GM12878 (cell line): Measurements from ENCODE around the gene NKX1-2. TPM values are rescaled to one million over a fixed set of nuclear protein-coding genes. Genes with fewer than 3 reads are reported as not detected.

Source experiments
- ATAC-seq: fragments of 200-7000 bp; cut with Tn5 transposase; 3 replicates; pipeline ENCODE4 v1.9.1; 2020; ENCODE audit warnings: mild to moderate bottlenecking, moderate library complexity
- BruUV-seq: library from RNA; stranded (reverse); fragments of 400-500 nt; replicated peaks from 2 replicates; lab custom pipeline; 2021; lab: Mats Ljungman, UMichigan
- CTCF ChIA-PET: fragments of 300-600 bp; sonication (Branson Sonifier 250); formaldehyde crosslinking; extraction: SDS; loops from one replicate; lab custom pipeline; 2021; ENCODE audit warnings: inconsistent platforms; lab: Yijun Ruan, JAX
- POLR2A ChIA-PET: fragments of 350-600 bp; formaldehyde crosslinking; extraction: SDS; loops from one replicate; lab custom pipeline; 2021; ENCODE audit warnings: inconsistent platforms; lab: Charles Lee
- RAD21 ChIA-PET: fragments of 300-600 bp; sonication (Branson Sonifier 250); formaldehyde crosslinking; loops from one replicate; lab custom pipeline; 2023; ENCODE audit warnings: antibody characterized with exemption; ENCODE audit not compliant: unreplicated experiment; lab: Charles Lee
- SMC1A ChIA-PET: fragments of 300-600 bp; sonication (Branson Sonifier 250); formaldehyde crosslinking; loops from one replicate; lab custom pipeline; 2023; ENCODE audit not compliant: unreplicated experiment, uncharacterized antibody; lab: Charles Lee
- DNase-seq: peaks from one replicate; pipeline ENCODE4 v3.0.0-alpha.2; 2011; ENCODE audit warnings: low read depth, low spot score
- FAIRE-seq: peaks from 3 replicates; lab custom pipeline; 2011; peaks lifted over from hg19 to GRCh38; lab: Jason Lieb, UNC
- H2AFZ ChIP-seq: 2 replicates; pipeline ENCODE4 v1.6.0; 2011; ENCODE audit warnings: low read depth, low read length, control low read depth; ENCODE audit not compliant: control insufficient read depth
- H3K27ac ChIP-seq: 2 replicates; pipeline ENCODE4 v1.5.1; 2011; ENCODE audit warnings: control low read depth; ENCODE audit not compliant: control insufficient read depth, insufficient read depth
- H3K27me3 ChIP-seq, 2 experiments: replicated peaks in 1 of 2; 2 replicates each; pipeline versions ENCODE4 v1.6.0 to v1.6.1; 2011; ENCODE audit warnings: low read length in 1 of 2; ENCODE audit not compliant: control insufficient read depth in 2 of 2, insufficient read depth in 2 of 2
- H3K36me3 ChIP-seq, 2 experiments: 2 replicates each; pipeline ENCODE4 v1.5.1; 2011; ENCODE audit warnings: low read length in 1 of 2; ENCODE audit not compliant: control insufficient read depth in 2 of 2, insufficient read depth in 2 of 2
- H3K4me1 ChIP-seq: 2 replicates; pipeline ENCODE4 v1.6.1; 2011; ENCODE audit warnings: mild to moderate bottlenecking, low read length, moderate library complexity, mixed read lengths; ENCODE audit not compliant: control insufficient read depth, insufficient read depth
- H3K4me2 ChIP-seq: 2 replicates; pipeline ENCODE4 v1.6.0; 2011; ENCODE audit warnings: control low read depth; ENCODE audit not compliant: control insufficient read depth, insufficient read depth
- H3K4me3 ChIP-seq: fragments of 200-600 bp; sonication (generic); 2 replicates; pipeline ENCODE4 v1.5.1; 2016
- H3K79me2 ChIP-seq: 2 replicates; pipeline ENCODE4 v1.6.0; 2011; ENCODE audit warnings: low read length; ENCODE audit not compliant: control insufficient read depth, insufficient read depth
- H3K9ac ChIP-seq: 2 replicates; pipeline ENCODE4 v1.8.0; 2011; ENCODE audit warnings: low read length, control low read depth, mixed read lengths; ENCODE audit not compliant: control insufficient read depth, insufficient read depth
- H3K9me3 ChIP-seq: replicated peaks from 3 replicates; pipeline ENCODE4 v1.5.1; 2011; ENCODE audit warnings: mild to moderate bottlenecking, low read length; ENCODE audit not compliant: control insufficient read depth, insufficient read depth
- H4K20me1 ChIP-seq: 2 replicates; pipeline ENCODE4 v1.6.0; 2011; ENCODE audit not compliant: control insufficient read depth, insufficient read depth
- BCL3 ChIP-seq: IDR thresholded peaks from 2 replicates; pipeline ENCODE4 v1.6.1; 2011; ENCODE audit warnings: borderline replicate concordance, low read depth, mild to moderate bottlenecking, moderate library complexity, low read length; ENCODE audit not compliant: insufficient read depth, poor library complexity, severe bottlenecking
- CBFB ChIP-seq: IDR thresholded peaks from 2 replicates; pipeline ENCODE4 v1.6.1; 2016; ENCODE audit warnings: antibody characterized with exemption, low read depth
- CHD2 ChIP-seq: IDR thresholded peaks from 2 replicates; pipeline ENCODE4 v1.6.1; 2011; ENCODE audit warnings: low read depth, low read length, improper control_type of control experiment, borderline replicate concordance
- EED ChIP-seq: sonication (generic); IDR thresholded peaks from 2 replicates; pipeline ENCODE4 v1.6.1; 2016; ENCODE audit warnings: antibody characterized with exemption, low read depth
- EGR1 ChIP-seq, 2 experiments: IDR thresholded peaks; 1 replicate in 1 of 2; 2 replicates in 1 of 2; pipeline ENCODE4 v1.6.1; 2011 to 2012; ENCODE audit warnings: low read depth in 2 of 2, low read length in 2 of 2, borderline replicate concordance in 1 of 2, mild to moderate bottlenecking in 1 of 2, moderate library complexity in 1 of 2
- HCFC1 ChIP-seq: fragments of 150-350 bp; IDR thresholded peaks from 2 replicates; pipeline ENCODE4 v1.6.1; 2014; ENCODE audit warnings: low read length
- IKZF2 ChIP-seq, 2 experiments: fragments of 450-650 bp; IDR thresholded peaks; 2 replicates each; pipeline ENCODE4 v1.6.1; 2017; ENCODE audit warnings: mild to moderate bottlenecking in 2 of 2, moderate library complexity in 2 of 2
- KDM1A ChIP-seq: fragments of 200-600 bp; sonication (generic); IDR thresholded peaks from 2 replicates; pipeline ENCODE4 v1.6.1; 2016; ENCODE audit warnings: borderline replicate concordance
- KLF5 ChIP-seq: fragments of 450-650 bp; IDR thresholded peaks from 2 replicates; pipeline ENCODE4 v1.6.1; 2014; ENCODE audit warnings: mild to moderate bottlenecking; ENCODE audit not compliant: partially characterized antibody
- NBN ChIP-seq: fragments of 450-650 bp; IDR thresholded peaks from 2 replicates; pipeline ENCODE4 v1.6.1; 2016
- NR2F1 ChIP-seq: fragments of 450-650 bp; conservative IDR thresholded peaks from 2 replicates; pipeline ENCODE4 v1.6.1; 2017; ENCODE audit warnings: mild to moderate bottlenecking
- SP1 ChIP-seq: IDR thresholded peaks from one replicate; pipeline ENCODE4 v1.6.1; 2011; ENCODE audit warnings: low read depth, low read length
- TCF12 ChIP-seq: IDR thresholded peaks from 2 replicates; pipeline ENCODE4 v1.6.1; 2011; ENCODE audit warnings: low read depth, mild to moderate bottlenecking, low read length
- TCF7 ChIP-seq: IDR thresholded peaks from 2 replicates; pipeline ENCODE4 v1.6.1; 2014; ENCODE audit warnings: antibody characterized with exemption, borderline replicate concordance
- YY1 ChIP-seq: IDR thresholded peaks from 2 replicates; pipeline ENCODE4 v1.6.1; 2011; ENCODE audit warnings: low read depth, mild to moderate bottlenecking, low read length
- ZNF217 ChIP-seq: fragments of 450-650 bp; IDR thresholded peaks from 2 replicates; pipeline ENCODE4 v1.6.1; 2017; ENCODE audit warnings: antibody characterized with exemption, mild to moderate bottlenecking
- WGBS: methylation state at CpG from one replicate; pipeline ENCODE4 v1.1.6; 2016; ENCODE audit warnings: low lambda C conversion rate; ENCODE audit not compliant: insufficient replicate concordance, insufficient coverage; ENCODE audit errors: missing lambda C conversion rate; 5-methylcytosine and 5-hydroxymethylcytosine counted together
- in situ Hi-C: fragments of 300-500 bp; cut with MboI; formaldehyde crosslinking; loops from 9 replicates; pipeline ENCODE4 v1.14.3; 2018; ENCODE audit warnings: mixed read lengths
- intact Hi-C: fragments of 100-400 bp; cut with micrococcal nuclease; formaldehyde crosslinking; loops from one replicate; pipeline ENCODE4 v1.14.2; 2022; ENCODE audit not compliant: unreplicated experiment
- polyA plus RNA-seq, 11 experiments: library from polyadenylated mRNA; depleted of rRNA in 4 of 11; unstranded in 6 of 11; stranded (reverse) in 5 of 11; fragments of >200 nt; fragmentation: Nextera tagmentation in 4 of 11; fragmentation: Illumina TruSeq in 1 of 11; extraction: Ambion mirVana in 4 of 11; extraction: Trizol in 1 of 11; gene quantifications; 1 replicate in 1 of 11; 2 replicates in 10 of 11; pipeline versions ENCODE4 v1.2.1 to v1.2.3, GENCODE V29; 2011 to 2016; ENCODE audit warnings: inconsistent platforms in 2 of 11, missing spikeins in 2 of 11, low read depth in 1 of 11
- total RNA-seq, 4 experiments: library from RNA; depleted of rRNA in 3 of 4; stranded (reverse); fragments of >200 nt in 3 of 4; fragmentation: Illumina TruSeq in 1 of 4; extraction: Trizol in 1 of 4; gene quantifications; 2 replicates each; pipeline versions ENCODE4 v1.2.1 to v1.2.3, GENCODE V29; 2013 to 2021
- TF ChIP-seq, protein P1 (sequence below): fragments of 450-650 bp; IDR thresholded peaks from 2 replicates; pipeline ENCODE4 v1.6.1; 2017; ENCODE audit warnings: mild to moderate bottlenecking, low read depth, inconsistent platforms; ENCODE audit not compliant: poor library complexity, severe bottlenecking
- TF ChIP-seq, protein P2 (sequence below): IDR thresholded peaks from 2 replicates; pipeline ENCODE4 v1.6.1; 2012; ENCODE audit warnings: low read depth, low read length, improper control_type of control experiment

Gene NKX1-2
- total and polyA plus RNA-seq, 10 of the 15 experiments (the other 5 are each of a cell fraction or from before 2014, with no cell fraction given) = not detected

- TF ChIP-seq, protein P1, sequence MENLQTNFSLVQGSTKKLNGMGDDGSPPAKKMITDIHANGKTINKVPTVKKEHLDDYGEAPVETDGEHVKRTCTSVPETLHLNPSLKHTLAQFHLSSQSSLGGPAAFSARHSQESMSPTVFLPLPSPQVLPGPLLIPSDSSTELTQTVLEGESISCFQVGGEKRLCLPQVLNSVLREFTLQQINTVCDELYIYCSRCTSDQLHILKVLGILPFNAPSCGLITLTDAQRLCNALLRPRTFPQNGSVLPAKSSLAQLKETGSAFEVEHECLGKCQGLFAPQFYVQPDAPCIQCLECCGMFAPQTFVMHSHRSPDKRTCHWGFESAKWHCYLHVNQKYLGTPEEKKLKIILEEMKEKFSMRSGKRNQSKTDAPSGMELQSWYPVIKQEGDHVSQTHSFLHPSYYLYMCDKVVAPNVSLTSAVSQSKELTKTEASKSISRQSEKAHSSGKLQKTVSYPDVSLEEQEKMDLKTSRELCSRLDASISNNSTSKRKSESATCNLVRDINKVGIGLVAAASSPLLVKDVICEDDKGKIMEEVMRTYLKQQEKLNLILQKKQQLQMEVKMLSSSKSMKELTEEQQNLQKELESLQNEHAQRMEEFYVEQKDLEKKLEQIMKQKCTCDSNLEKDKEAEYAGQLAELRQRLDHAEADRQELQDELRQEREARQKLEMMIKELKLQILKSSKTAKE = no peak
- TF ChIP-seq NBN = no peak
- TF ChIP-seq, protein P2, sequence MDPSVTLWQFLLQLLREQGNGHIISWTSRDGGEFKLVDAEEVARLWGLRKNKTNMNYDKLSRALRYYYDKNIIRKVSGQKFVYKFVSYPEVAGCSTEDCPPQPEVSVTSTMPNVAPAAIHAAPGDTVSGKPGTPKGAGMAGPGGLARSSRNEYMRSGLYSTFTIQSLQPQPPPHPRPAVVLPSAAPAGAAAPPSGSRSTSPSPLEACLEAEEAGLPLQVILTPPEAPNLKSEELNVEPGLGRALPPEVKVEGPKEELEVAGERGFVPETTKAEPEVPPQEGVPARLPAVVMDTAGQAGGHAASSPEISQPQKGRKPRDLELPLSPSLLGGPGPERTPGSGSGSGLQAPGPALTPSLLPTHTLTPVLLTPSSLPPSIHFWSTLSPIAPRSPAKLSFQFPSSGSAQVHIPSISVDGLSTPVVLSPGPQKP = no peak
- no peak for TF ChIP-seq TCF12
Observed at GRCh38 chr10:124402273-124402672, 47.6 kb downstream of the NKX1-2 start (continued).

GRCh38 chr10:124401633-124402032, 48.2 kb downstream of the NKX1-2 start:
- Histone ChIP-seq H3K4me2 (no peak overlapping the region), H2AFZ (no peak overlapping the region), H3K27ac (no peak overlapping the region), H3K9me3 (no peaks in the 10 kb centered on the region), H4K20me1 (no peaks in the 10 kb centered on the region), H3K4me3 (no peak overlapping the region), H3K79me2 (no peaks in the 10 kb centered on the region), H3K9ac (no peak overlapping the region)
- ChIA-PET CTCF (interaction anchor here (1.1 to 1.3 kb wide), 3 partner anchors 8 to 407 kb away, joined by 4 to 5 read pairs (median 4); no protein-coding TSS in a partner anchor), SMC1A (interaction anchor here (0.9 to 1.1 kb wide), 3 partner anchors 404 to 1365 kb away, joined by 3 to 4 read pairs (median 3); no protein-coding TSS in a partner anchor)
- no peak for FAIRE-seq
- WGBS = 95% methylated on average over 5 of the region's 5 CpGs
- no TSS peak for BruUV-seq
- no peak for TF ChIP-seq YY1
- no peak for TF ChIP-seq BCL3
- no peak for TF ChIP-seq SP1
- TF ChIP-seq CBFB = no peak
- TF ChIP-seq NR2F1 = no peak
- TF ChIP-seq EED = no peak
- TF ChIP-seq KDM1A = no peak
- no peak for TF ChIP-seq TCF7
- no peak for TF ChIP-seq IKZF2 (IDR thresholded peaks at IDR 0.05)
- no peak for TF ChIP-seq HCFC1
- no peak for TF ChIP-seq CHD2
- no peak for TF ChIP-seq ZNF217
- no peak for TF ChIP-seq KLF5
- TF ChIP-seq EGR1 (IDR thresholded peaks at IDR 0.05; ENCODE audit: borderline replicate concordance in 1 of 2, low read depth in 2 of 2, low read length in 2 of 2) = no peak
- TF ChIP-seq, all 136 proteins: peak for 0
- no peaks in the 10 kb centered on the region for H3K27me3 ChIP-seq
- no peaks in the 10 kb centered on the region for H3K36me3 ChIP-seq
- RAD21 ChIA-PET = interaction anchor here (0.9 to 1.0 kb wide), 2 partner anchors 8 to 407 kb away, joined by 3 to 4 read pairs; no protein-coding TSS in a partner anchor
- ATAC-seq (no peak), DNase-seq (no peak)
- intact Hi-C loops (loop anchor here (5.0 kb wide), 1 partner anchor 819 kb away; no protein-coding TSS in a partner anchor), in situ Hi-C loops (no loop called here)
- POLR2A ChIA-PET = no interaction called here
- H3K4me1 ChIP-seq = no peaks in the 10 kb centered on the region
